PC-9 (cell line): ENCODE measurements around the gene AFF4.

Experiments used
- CTCF ChIP-seq: fragments of 200-600 bp; sonication (generic); conservative IDR thresholded peaks from 2 replicates; pipeline ENCODE4 v1.6.1; 2017; ENCODE audit warnings: mixed run types, antibody characterized with exemption, mild to moderate bottlenecking, moderate library complexity
- EZH2 ChIP-seq: fragments of 200-600 bp; sonication (generic); IDR thresholded peaks from 2 replicates; pipeline ENCODE4 v1.8.0; 2017; ENCODE audit warnings: antibody characterized with exemption, low read depth

- TF ChIP-seq CTCF (no peak), EZH2 (no peak)
Measured at GRCh38 chr5:133006653-133007052, 43.2 kb upstream of the AFF4 start.
